Mesendoderm (in vitro differentiated cells): ENCODE measurements around the gene ITPRID2.

Source experiments
- DNase-seq: peaks from one replicate; pipeline ENCODE4 v3.0.0; 2013
- H2AK5ac ChIP-seq: 2 replicates; pipeline ENCODE4 v1.6.1; 2013; ENCODE audit warnings: low read length, inconsistent platforms
- H2BK120ac ChIP-seq: 2 replicates; pipeline ENCODE4 v1.6.1; 2013; ENCODE audit warnings: low read depth, mild to moderate bottlenecking, low read length, moderate library complexity, mixed read lengths
- H2BK15ac ChIP-seq: replicated peaks from 2 replicates; pipeline ENCODE4 v1.6.1; 2013; ENCODE audit warnings: low read depth, mild to moderate bottlenecking, moderate library complexity
- H2BK5ac ChIP-seq: 2 replicates; pipeline ENCODE4 v1.6.1; 2013; ENCODE audit warnings: low read length, inconsistent platforms
- H3K18ac ChIP-seq: 2 replicates; pipeline ENCODE4 v1.6.1; 2013; ENCODE audit warnings: mild to moderate bottlenecking, low read length, mixed read lengths
- H3K23ac ChIP-seq: one replicate; pipeline ENCODE4 v1.6.1; 2013; ENCODE audit warnings: low read length
- H3K27ac ChIP-seq: 2 replicates; pipeline ENCODE4 v1.5.1; 2013; ENCODE audit warnings: low read depth, mild to moderate bottlenecking, inconsistent platforms, low read length, moderate library complexity
- H3K27me3 ChIP-seq: 2 replicates; pipeline ENCODE4 v1.6.1; 2013; ENCODE audit warnings: low read length, control low read depth, mild to moderate bottlenecking, inconsistent platforms; ENCODE audit not compliant: insufficient read depth, poor library complexity
- H3K36me3 ChIP-seq: 2 replicates; pipeline ENCODE4 v1.6.1; 2013; ENCODE audit warnings: low read length, inconsistent platforms; ENCODE audit not compliant: control insufficient read depth, insufficient read depth
- H3K4ac ChIP-seq: one replicate; pipeline ENCODE4 v1.6.1; 2013; ENCODE audit warnings: low read depth, mild to moderate bottlenecking, low read length, moderate library complexity
- H3K4me1 ChIP-seq: 2 replicates; pipeline ENCODE4 v1.6.1; 2013; ENCODE audit warnings: low read depth, low read length, inconsistent platforms; ENCODE audit not compliant: control insufficient read depth
- H3K4me2 ChIP-seq: 2 replicates; pipeline ENCODE4 v1.6.1; 2013; ENCODE audit warnings: low read length
- H3K4me3 ChIP-seq: 2 replicates; pipeline ENCODE4 v1.5.1; 2013; ENCODE audit warnings: mild to moderate bottlenecking, low read length
- H3K56ac ChIP-seq: one replicate; pipeline ENCODE4 v1.6.1; 2013; ENCODE audit warnings: low read length
- H3K79me1 ChIP-seq: 2 replicates; pipeline ENCODE4 v1.6.1; 2013; ENCODE audit warnings: low read length, inconsistent platforms
- H3K79me2 ChIP-seq: 2 replicates; pipeline ENCODE4 v1.6.1; 2013; ENCODE audit warnings: mild to moderate bottlenecking, low read length; ENCODE audit not compliant: control insufficient read depth, insufficient read depth
- H3K9ac ChIP-seq: 2 replicates; pipeline ENCODE4 v1.6.1; 2013; ENCODE audit warnings: low read length, inconsistent platforms
- H4K5ac ChIP-seq: one replicate; pipeline ENCODE4 v1.6.1; 2013; ENCODE audit warnings: low read length
- H4K8ac ChIP-seq: one replicate; pipeline ENCODE4 v1.6.1; 2013; ENCODE audit warnings: low read depth, mild to moderate bottlenecking, control low read depth, low read length, moderate library complexity
- WGBS: extraction: QIAGEN DNeasy Blood & Tissue Kit; methylation state at CpG from one replicate; pipeline ENCODE4 v1.1.7; 2013; ENCODE audit warnings: low lambda C conversion rate, missing lambda C conversion rate; ENCODE audit not compliant: insufficient coverage; ENCODE audit errors: extremely low coverage; 5-methylcytosine and 5-hydroxymethylcytosine counted together

ITPRID2 gene

GRCh38 chr2:181924336-181924735 is 32.8 kb downstream of the ITPRID2 start:
- no peak overlapping the region for H2BK15ac ChIP-seq
- WGBS = no CpG with 5 or more reads among the region's 2 CpGs
- H3K36me3 ChIP-seq = peaks cover 5% of the 10 kb centered on the region

GRCh38 chr2:181934694-181935093 is 43.2 kb downstream of the ITPRID2 start:
- Histone ChIP-seq H3K23ac (no peak overlapping the region), H3K27me3 (no peaks in the 10 kb centered on the region), H3K27ac (no peak overlapping the region), H3K36me3 (no peaks in the 10 kb centered on the region), H2AK5ac (no peak overlapping the region), H2BK120ac (no peak overlapping the region), H3K9ac (no peak overlapping the region), H2BK15ac (no peak overlapping the region), H2BK5ac (no peak overlapping the region), H3K79me2 (no peaks in the 10 kb centered on the region), H3K4ac (no peak overlapping the region), H3K4me1 (no peaks in the 10 kb centered on the region), H3K56ac (no peak overlapping the region), H4K8ac (no peak overlapping the region), H3K4me3 (no peak overlapping the region), H3K79me1 (no peaks in the 10 kb centered on the region), H3K18ac (no peak overlapping the region), H3K4me2 (no peak overlapping the region), H4K5ac (no peak overlapping the region)
- no peak for DNase-seq
- no CpG with 5 or more reads among the region's 5 CpGs for WGBS

More at GRCh38 chr2:181924336-181924735, 32.8 kb downstream of the ITPRID2 start:
- DNase-seq = no peak
- no peak overlapping the region for H3K4me2 ChIP-seq
- no peak overlapping the region for H3K9ac ChIP-seq
- H2BK120ac ChIP-seq = no peak overlapping the region
- no peak overlapping the region for H3K56ac ChIP-seq
- H4K5ac ChIP-seq = no peak overlapping the region
- no peak overlapping the region for H3K27ac ChIP-seq
- H4K8ac ChIP-seq = no peak overlapping the region
- no peak overlapping the region for H3K23ac ChIP-seq
- no peak overlapping the region for H3K4ac ChIP-seq
- no peak overlapping the region for H3K4me3 ChIP-seq
- H3K27me3 ChIP-seq = no peaks in the 10 kb centered on the region
- no peaks in the 10 kb centered on the region for H3K79me2 ChIP-seq
- peaks cover 2% of the 10 kb centered on the region for H3K79me1 ChIP-seq
- no peak overlapping the region for H3K18ac ChIP-seq
- no peaks in the 10 kb centered on the region for H3K4me1 ChIP-seq
- H2BK5ac ChIP-seq = no peak overlapping the region
- H2AK5ac ChIP-seq = no peak overlapping the region

- Histone ChIP-seq H3K4me2 (no peak overlapping the region), H2BK15ac (no peak overlapping the region), H3K79me1 (no peaks in the 10 kb centered on the region), H4K5ac (no peak overlapping the region), H3K27me3 (no peaks in the 10 kb centered on the region), H3K36me3 (no peaks in the 10 kb centered on the region), H3K9ac (no peak overlapping the region), H3K79me2 (no peaks in the 10 kb centered on the region), H3K4me1 (no peaks in the 10 kb centered on the region), H3K4ac (no peak overlapping the region), H2AK5ac (no peak overlapping the region), H3K18ac (no peak overlapping the region), H3K4me3 (no peak overlapping the region), H4K8ac (no peak overlapping the region), H2BK120ac (no peak overlapping the region), H2BK5ac (no peak overlapping the region), H3K56ac (no peak overlapping the region), H3K27ac (no peak overlapping the region), H3K23ac (no peak overlapping the region)
- WGBS = no CpG with 5 or more reads among the region's 2 CpGs
- DNase-seq = no peak
Measured at GRCh38 chr2:181937473-181937872, 45.9 kb downstream of the ITPRID2 start.

GRCh38 chr2:181943411-181944124 is 52.0 kb downstream of the ITPRID2 start:
- Histone ChIP-seq H3K4ac (no peak overlapping the region), H3K4me1 (no peaks in the 10 kb centered on the region), H2BK120ac (no peak overlapping the region), H4K5ac (no peak overlapping the region), H2AK5ac (no peak overlapping the region), H3K79me2 (no peaks in the 10 kb centered on the region), H3K18ac (no peak overlapping the region), H4K8ac (no peak overlapping the region), H3K4me3 (no peak overlapping the region), H3K36me3 (no peaks in the 10 kb centered on the region), H3K27ac (no peak overlapping the region), H2BK15ac (no peak overlapping the region), H3K23ac (no peak overlapping the region), H3K56ac (no peak overlapping the region), H2BK5ac (no peak overlapping the region), H3K4me2 (no peak overlapping the region), H3K27me3 (no peaks in the 10 kb centered on the region), H3K9ac (no peak overlapping the region), H3K79me1 (no peaks in the 10 kb centered on the region)
- WGBS = no CpG with 5 or more reads among the region's 2 CpGs
- DNase-seq = no peak

- Histone ChIP-seq H3K9ac (no peak overlapping the region), H3K27ac (no peak overlapping the region), H3K23ac (no peak overlapping the region), H2BK15ac (no peak overlapping the region), H3K27me3 (no peaks in the 10 kb centered on the region), H2AK5ac (no peak overlapping the region), H3K4me3 (no peak overlapping the region), H3K4me2 (no peak overlapping the region), H3K79me2 (no peaks in the 10 kb centered on the region), H3K4me1 (no peaks in the 10 kb centered on the region), H3K56ac (no peak overlapping the region), H3K36me3 (no peaks in the 10 kb centered on the region), H2BK5ac (no peak overlapping the region), H3K4ac (no peak overlapping the region), H4K5ac (no peak overlapping the region), H4K8ac (no peak overlapping the region), H2BK120ac (no peak overlapping the region), H3K18ac (no peak overlapping the region), H3K79me1 (no peaks in the 10 kb centered on the region)
- DNase-seq = no peak
- WGBS = no CpG with 5 or more reads among the region's 5 CpGs
Measured at GRCh38 chr2:181944164-181944913, 52.8 kb downstream of the ITPRID2 start.
